ENCODE measurements around the gene GTPBP6. TPM values are rescaled to one million over a fixed set of nuclear protein-coding genes. Genes with fewer than 3 reads are reported as not detected.
"Not testable (repeated sequence)": the region's sequence is repeated elsewhere in the genome, so short reads cannot be mapped to it uniquely, and the experiment has no call there.

Gene GTPBP6
- total RNA-seq, 1 donor: 25.5 TPM

DNA sequence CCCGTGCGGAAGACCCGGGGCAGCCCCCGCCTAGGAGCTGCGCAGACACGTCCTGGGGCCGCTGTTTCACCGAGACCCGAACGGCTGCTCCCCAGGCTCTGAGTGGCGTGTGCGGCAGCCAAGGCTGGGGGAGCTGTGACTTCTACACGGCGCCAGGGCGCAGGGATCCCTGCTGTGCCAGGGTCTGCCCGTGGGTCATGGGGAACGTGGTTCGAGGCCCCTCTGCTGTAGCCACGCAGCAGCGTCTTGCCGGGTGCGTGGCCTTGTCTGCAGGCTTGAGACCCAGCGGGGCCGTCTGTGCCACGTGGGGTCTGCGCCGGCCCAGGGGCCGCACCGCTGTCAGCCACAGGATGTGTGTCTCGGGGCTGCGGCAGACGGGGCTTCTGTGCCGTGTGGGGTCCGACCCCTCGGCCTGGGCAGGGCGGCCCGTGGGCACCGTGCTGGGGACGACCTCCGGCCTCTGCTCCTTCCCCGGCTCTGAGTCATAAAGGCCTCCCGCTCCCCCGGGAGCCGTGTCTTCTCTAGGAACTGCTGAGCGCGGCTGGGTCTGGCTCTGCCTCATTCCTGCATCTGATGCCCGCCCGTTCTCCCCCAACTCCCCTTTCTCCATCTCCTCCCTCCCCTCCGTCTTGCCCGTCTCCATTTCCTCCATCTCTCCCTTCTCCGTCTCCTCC lies 12.7 kb upstream of the GTPBP6 start:
- H3K4me3 ChIP-seq (ENCODE audit: low read depth, low read length): no peak overlapping the region
- DNase-seq (ENCODE audit: low read depth): peak; percentile 23
- TF ChIP-seq CTCF (IDR thresholded peaks at IDR 0.05; ENCODE audit: insufficient read depth, low read depth, low read length): no peak

DNA sequence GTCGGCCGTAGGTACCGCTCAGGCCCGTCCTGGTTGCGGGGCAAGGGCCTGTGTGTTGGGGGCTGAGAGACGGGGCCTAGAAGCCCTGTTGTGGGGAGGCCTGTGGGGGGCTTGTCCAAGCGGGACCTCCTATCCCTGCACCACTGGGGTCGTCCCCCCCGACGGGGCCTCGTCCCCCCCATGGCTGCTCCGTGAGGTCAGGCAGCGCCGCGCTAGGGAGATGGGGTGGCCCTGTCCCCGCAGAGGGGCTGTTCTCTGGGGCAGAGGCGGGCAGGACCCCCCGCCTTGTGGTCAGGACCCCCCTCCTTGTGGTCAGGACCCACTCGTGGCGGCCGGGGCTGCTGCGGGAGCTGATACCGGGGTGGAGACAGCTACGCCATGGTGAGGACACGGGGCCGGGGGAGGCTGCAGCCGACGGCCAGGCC lies 12.1 kb upstream of the GTPBP6 start:
- DNase-seq (ENCODE audit: low read depth): no peak
- no peak overlapping the region for H3K4me3 ChIP-seq (ENCODE audit: low read depth, low read length)
- TF ChIP-seq CTCF (IDR thresholded peaks at IDR 0.05; ENCODE audit: insufficient read depth, low read depth, low read length): no peak

- H3K4me3 ChIP-seq (ENCODE audit: low read depth, low read length); DNase-seq (ENCODE audit: low read depth): not testable (repeated sequence)
Observed at GRCh38 chrX:330141-330725, 11.6 kb upstream of the GTPBP6 start.

- no peak for DNase-seq (ENCODE audit: low read depth)
- TF ChIP-seq CTCF (IDR thresholded peaks at IDR 0.05; ENCODE audit: insufficient read depth, low read depth, low read length): no peak
- H3K4me3 ChIP-seq (ENCODE audit: low read depth, low read length): no peak overlapping the region
Observed at GRCh38 chrX:329291-329910, 10.8 kb upstream of the GTPBP6 start.

DNA sequence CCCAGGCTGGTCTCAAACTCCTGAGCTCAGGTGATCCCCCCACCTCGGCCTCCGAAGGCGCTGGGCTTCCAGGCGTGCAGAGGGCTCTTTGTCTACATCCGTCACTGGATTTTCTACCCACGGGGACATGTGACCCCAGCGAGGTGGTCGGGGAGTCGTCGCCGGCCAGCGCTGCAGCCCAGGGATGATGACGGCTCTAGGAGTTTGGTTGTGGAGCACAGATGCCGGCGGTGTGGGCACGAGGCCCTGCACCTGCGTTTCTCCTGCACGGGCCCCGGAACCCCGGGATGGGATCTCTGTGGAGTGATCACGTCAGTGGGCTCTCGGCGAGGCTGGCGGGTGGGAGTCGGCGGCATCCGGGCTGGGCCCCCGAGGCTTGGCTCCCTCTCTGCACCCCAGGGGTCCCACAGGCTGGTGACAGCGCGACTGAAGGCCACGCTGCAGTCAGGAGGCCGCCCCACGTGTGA lies 9.1 kb upstream of the GTPBP6 start:
- TF ChIP-seq CTCF (IDR thresholded peaks at IDR 0.05; ENCODE audit: insufficient read depth, low read depth, low read length): no peak
- no peak for DNase-seq (ENCODE audit: low read depth)
- no peak overlapping the region for H3K4me3 ChIP-seq (ENCODE audit: low read depth, low read length)

GRCh38 chrX:324664-325063 lies 6.1 kb upstream of the GTPBP6 start:
- H3K4me3 ChIP-seq (ENCODE audit: low read depth, low read length): not testable (repeated sequence)
- peak; percentile 12 for TF ChIP-seq CTCF (IDR thresholded peaks at IDR 0.05; ENCODE audit: insufficient read depth, low read depth, low read length)
- peak; percentile 30 for DNase-seq (ENCODE audit: low read depth)

Data from fibroblast of villous mesenchyme (primary cell).